Prostate gland (tissue), 2 donors: Measurements from ENCODE around the gene RALGPS1.

ENCODE experiments used
- POLR2A ChIP-seq: fragments of 450-650 bp; IDR thresholded peaks from one replicate; pipeline ENCODE4 v1.6.1; 2016; ENCODE audit warnings: antibody characterized with exemption, mild to moderate bottlenecking
- TF ChIP-seq, protein P1 (sequence below), 4 experiments: fragments of 200-600 bp in 2 of 4; fragments of 450-650 bp in 2 of 4; sonication (generic) in 2 of 4; IDR thresholded peaks; 1 replicate in 3 of 4; 2 replicates in 1 of 4; pipeline ENCODE4 v1.5.1; 2016 to 2019; ENCODE audit warnings: antibody characterized with exemption in 4 of 4, mild to moderate bottlenecking in 2 of 4, moderate library complexity in 2 of 4

DNA sequence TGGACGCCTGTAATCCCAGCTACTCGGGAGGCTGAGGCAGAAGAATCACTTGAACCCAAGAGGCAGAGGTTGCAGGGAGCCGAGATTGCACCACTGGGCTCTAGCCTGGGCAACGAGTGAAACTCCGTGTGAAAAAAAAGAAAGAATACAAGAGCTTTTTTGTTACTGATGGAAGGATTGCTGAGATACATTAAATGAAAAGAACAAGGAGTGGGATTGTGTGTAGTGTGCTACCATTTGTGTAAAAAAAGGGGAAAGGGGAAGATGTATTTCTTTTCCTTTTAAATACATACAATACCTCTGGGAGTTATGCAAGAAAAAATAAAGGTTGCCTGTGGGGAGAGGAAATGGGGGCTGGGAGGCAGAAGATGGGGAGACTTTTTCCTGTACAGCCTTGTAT, 335.3 kb downstream of the RALGPS1 start:
- TF ChIP-seq POLR2A = no peak
- TF ChIP-seq, protein P1, sequence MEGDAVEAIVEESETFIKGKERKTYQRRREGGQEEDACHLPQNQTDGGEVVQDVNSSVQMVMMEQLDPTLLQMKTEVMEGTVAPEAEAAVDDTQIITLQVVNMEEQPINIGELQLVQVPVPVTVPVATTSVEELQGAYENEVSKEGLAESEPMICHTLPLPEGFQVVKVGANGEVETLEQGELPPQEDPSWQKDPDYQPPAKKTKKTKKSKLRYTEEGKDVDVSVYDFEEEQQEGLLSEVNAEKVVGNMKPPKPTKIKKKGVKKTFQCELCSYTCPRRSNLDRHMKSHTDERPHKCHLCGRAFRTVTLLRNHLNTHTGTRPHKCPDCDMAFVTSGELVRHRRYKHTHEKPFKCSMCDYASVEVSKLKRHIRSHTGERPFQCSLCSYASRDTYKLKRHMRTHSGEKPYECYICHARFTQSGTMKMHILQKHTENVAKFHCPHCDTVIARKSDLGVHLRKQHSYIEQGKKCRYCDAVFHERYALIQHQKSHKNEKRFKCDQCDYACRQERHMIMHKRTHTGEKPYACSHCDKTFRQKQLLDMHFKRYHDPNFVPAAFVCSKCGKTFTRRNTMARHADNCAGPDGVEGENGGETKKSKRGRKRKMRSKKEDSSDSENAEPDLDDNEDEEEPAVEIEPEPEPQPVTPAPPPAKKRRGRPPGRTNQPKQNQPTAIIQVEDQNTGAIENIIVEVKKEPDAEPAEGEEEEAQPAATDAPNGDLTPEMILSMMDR (IDR thresholded peaks at IDR 0.05) = no peak
